Hair follicular keratinocyte (primary cell): ENCODE results near the gene KIAA0319L. TPM values are rescaled to one million over a fixed set of nuclear protein-coding genes. Genes with fewer than 3 reads are reported as not detected.

Experiments used
- total RNA-seq: library from RNA; depleted of rRNA; stranded (reverse); fragments of >200 nt; gene quantifications from 2 replicates; pipeline ENCODE4 v1.2.3, GENCODE V29; 2015

The KIAA0319L gene
- 20.0 and 32.1 TPM in 2 replicates for total RNA-seq

DNA sequence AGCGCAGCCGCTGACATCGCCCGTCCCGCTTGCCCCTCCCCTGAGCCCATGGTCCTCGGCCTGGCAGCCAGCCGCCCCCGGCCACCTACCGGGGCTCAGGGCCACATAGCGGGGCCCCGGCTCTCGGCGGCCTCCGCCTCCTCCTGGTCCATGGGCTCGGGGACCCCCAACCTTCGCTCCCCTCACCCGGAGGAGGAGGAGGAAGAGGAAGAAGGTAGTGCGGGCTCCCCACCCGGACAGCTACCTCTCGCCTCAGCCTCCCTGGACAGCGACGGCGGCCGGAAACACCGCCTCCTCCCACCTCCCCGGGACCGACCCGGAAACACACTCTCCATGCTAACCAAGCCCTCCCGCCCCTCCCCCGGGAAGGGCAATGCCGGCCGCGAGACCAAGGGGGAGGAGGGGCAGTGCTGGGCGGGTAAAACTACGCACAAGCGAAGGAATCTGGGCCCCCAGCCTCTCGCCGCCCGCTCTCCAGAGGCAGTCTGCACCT is at the start of gene KIAA0319L:
Gene KIAA0319L (minus strand): TSS at position 286 of the 493 bp plus-strand sequence. CDS start 2,912 bp downstream, outside the sequence.

DNA sequence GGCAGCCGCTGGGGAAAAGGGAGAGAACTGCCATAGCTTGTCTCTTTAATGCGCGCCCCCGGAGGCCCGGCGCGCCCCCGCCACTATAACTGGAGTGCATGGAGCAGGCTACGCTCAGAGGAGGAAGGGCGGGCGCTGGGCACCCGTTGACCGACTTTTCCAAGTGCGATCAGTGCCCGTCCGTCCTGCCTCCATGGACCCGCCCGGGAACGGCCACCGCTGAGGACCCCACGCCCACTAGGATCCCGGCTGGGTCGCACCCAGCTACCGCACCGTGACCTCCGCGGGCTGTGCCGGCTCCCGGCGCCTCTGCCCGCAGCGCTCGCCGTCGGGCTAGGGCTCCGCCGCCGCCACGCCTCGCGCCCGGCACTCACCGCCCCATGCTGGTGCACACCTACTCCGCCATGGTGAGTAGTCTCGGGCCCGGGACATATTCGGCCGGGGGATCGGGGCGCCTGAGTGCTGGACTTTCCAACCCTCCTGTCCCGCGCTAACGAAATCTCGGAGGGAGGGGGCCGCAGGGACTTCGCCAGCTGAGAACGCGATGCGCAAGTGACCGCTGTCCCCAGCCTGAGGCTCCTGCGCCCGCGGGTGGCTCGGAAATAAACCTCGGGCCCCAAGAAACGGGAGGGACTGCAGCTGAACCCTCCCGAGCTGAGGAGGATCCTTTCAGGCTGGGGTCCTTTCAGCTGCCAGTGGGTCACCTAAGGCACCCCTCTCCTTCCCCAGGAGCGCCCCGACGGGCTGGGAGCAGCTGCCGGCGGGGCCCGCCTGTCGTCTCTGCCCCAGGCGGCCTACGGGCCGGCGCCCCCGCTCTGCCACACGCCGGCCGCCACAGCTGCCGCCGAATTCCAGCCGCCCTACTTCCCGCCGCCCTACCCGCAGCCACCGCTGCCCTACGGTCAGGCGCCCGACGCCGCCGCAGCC is 16.3 kb upstream of the KIAA0319L start, which contains the start of gene TFAP2E:
Gene TFAP2E (plus strand): TSS at position 117 of the 927 bp plus-strand sequence. CDS start 264 bp downstream, at position 381.

DNA sequence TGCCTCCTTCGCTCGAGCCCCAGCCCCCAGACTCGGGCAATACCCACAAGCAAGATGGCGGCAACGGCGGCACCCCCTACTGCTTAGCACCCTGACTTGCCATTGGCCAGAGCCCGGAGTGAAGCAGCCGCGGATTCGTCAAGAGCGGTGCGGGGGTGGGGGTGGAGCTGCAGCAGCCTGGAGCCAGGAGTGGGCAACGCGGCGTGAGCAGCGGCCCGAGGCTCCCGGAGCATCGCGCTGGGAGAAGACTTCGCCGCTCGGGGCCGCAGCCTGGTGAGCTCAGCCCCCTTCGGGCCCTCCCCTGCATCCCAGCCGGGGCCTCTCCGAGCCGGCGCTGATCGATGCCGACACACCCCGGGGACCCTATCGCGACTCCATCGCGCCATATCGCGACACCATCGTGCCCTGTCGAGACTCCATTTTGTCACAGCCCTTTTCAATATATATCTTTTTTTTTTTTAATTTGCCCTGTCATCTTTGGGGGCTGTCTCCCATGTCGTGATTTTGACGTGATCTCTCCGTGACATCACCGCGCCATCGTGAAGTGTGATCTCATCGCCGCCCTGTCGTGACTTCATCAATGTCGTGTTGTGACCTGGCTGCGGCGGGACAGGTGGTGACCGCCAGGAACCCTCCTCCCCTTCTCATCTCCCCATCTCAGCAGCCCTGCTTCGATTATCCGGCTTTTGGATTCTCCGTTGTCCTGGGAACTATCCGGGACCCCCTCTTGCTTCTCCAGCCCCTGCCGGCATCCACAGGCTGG is 589 bp upstream of the KIAA0319L start, which contains the start of gene NCDN:
Gene NCDN (plus strand): TSS at position 189 of the 763 bp plus-strand sequence. CDS start 392 bp downstream, at position 581.

Other genes starting within 250 kb of the KIAA0319L start
- 13.0 and 14.2 TPM in 2 replicates for gene NCDN, start 396 bp upstream of the KIAA0319L start, total RNA-seq
- gene TFAP2E, start 15.9 kb upstream of the KIAA0319L start, total RNA-seq, result 0.16 and 0.57 TPM in 2 replicates
- gene PSMB2, start 84.1 kb upstream of the KIAA0319L start, total RNA-seq, result 56.1 and 87.7 TPM in 2 replicates
- 6.6 and 9.0 TPM in 2 replicates for gene C1orf216, start 161.5 kb upstream of the KIAA0319L start, total RNA-seq
- gene CLSPN, start 212.6 kb upstream of the KIAA0319L start, total RNA-seq, result 5.8 and 13.3 TPM in 2 replicates